ENCODE results near the gene AGBL1.

AGBL1 gene

DNA sequence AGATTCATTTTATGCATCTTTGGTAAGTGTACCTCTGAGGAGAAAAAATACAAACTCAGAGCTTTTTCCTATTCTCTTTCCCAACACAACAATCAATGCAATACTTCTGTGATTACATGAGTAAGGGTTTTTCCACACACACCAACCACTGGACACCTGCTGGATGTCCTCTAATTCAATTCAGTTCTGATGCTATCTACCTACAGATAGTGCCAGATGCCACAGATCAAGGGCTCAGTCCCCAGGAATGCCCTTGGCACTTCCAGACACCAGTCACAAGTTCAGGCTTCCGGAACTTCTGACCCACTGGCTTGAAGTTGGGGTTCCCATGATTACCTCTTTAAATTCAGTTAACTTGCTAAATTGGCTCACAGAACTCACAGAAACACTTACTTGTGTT is 511.5 kb downstream of the AGBL1 start:
- peaks cover 5% of the 10 kb centered on the region for H3K4me1 Mint-ChIP-seq
- ATAC-seq (no peak), DNase-seq (ENCODE audit: low spot score in 2 of 2) (no peak)
- no peak overlapping the region for H3K4me3 Mint-ChIP-seq
- no peaks in the 10 kb centered on the region for H3K36me3 Mint-ChIP-seq
- no peak overlapping the region for H3K27ac Mint-ChIP-seq
- H3K9me3 Mint-ChIP-seq: peaks cover 5% of the 10 kb centered on the region

DNA sequence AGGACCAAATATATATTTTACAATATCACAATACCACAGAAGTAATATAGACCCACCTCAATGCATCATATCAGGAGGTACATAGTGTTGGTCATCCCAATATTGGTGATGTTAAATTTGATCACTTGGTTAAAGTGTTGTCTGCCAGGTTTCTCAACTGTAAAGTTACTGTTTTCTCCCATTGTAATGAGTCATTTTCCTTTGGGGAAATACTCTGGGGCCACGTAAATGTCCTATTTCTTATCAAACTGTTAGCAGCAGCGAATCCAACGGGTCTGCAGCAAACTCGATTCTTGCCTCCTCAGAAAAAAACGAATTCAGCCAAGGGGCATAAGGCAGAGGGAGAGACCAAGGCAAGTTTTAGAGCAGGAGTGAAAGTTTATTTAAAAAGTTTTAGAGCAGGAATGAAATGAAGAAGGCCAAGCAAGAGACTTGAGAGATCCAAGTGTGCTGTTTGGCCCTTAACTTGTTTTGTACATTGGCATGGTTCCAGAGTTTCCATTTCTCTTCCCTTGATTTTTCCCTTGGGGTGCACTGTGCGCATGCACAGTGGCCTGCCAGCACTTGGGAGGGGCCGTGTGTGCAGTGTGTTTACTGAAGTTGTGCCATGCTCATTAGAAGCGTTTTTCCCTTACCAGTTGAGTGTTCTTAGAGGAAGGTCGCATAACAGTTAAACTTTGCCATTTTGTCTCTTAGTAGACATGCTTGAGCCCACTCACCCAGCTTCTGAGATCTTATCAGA is 512.5 kb downstream of the AGBL1 start:
- ATAC-seq: no peak
- Mint-ChIP-seq H3K9me3 (peaks cover 5% of the 10 kb centered on the region), H3K4me3 (no peak overlapping the region)

DNA sequence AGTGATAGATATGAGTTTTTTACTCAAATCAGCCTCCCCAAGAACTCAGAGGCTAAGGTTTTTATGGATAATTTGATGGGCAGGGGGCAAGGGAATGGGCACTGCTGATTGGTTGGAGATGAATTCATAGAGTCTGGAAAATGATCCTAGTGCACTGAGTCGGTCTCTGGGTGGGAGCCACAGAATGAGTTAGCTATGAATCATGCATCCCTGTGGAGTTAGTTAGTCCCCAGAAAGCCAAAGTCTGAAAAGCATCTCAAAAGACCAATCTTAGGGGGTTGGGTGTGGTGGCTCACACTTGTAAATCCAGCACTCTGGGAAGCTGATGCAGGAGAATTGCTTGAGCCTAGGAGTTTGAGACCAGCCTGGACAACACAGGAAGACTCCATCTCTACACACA is 516.1 kb downstream of the AGBL1 start:
- Mint-ChIP-seq H3K27ac (no peak overlapping the region), H3K36me3 (no peaks in the 10 kb centered on the region)
- DNase-seq (ENCODE audit: low spot score in 2 of 2): no peak

More for the DNA sequence above, 512.5 kb downstream of the AGBL1 start:
- H3K4me1 Mint-ChIP-seq: peaks cover 3% of the 10 kb centered on the region
- H3K27ac Mint-ChIP-seq: no peak overlapping the region
- H3K36me3 Mint-ChIP-seq: no peaks in the 10 kb centered on the region
- DNase-seq (ENCODE audit: low spot score in 2 of 2): no peak

DNA sequence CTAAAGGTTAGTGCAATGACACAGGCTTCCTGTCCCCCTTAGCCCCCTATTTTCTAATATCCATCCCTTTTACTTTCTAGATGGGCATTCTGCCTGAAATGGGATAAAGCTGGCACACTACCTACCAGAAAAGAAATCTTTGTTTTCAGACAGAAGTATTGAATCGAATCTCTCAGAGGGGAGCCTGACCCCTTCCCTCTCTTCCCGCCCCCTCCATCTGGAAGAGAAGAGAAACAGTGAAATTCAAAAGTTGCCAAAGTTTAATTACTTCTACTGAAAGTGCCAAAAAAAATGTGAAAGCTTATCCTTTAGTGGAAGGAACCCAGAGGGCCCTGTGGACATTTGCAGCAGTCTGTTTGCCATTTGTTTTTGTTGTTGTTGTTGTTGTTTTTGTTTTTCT is 523.8 kb downstream of the AGBL1 start:
- no peak for ATAC-seq
- no peak overlapping the region for H3K4me3 Mint-ChIP-seq
- no peaks in the 10 kb centered on the region for H3K36me3 Mint-ChIP-seq
- no peak for DNase-seq (ENCODE audit: low spot score in 2 of 2)
- H3K27ac Mint-ChIP-seq: no peak overlapping the region
- H3K4me1 Mint-ChIP-seq: no peaks in the 10 kb centered on the region
- no peaks in the 10 kb centered on the region for H3K9me3 Mint-ChIP-seq

More for the DNA sequence above, 516.1 kb downstream of the AGBL1 start:
- ATAC-seq: no peak
- H3K4me1 Mint-ChIP-seq: no peaks in the 10 kb centered on the region
- no peak overlapping the region for H3K4me3 Mint-ChIP-seq
- peaks cover 2% of the 10 kb centered on the region for H3K9me3 Mint-ChIP-seq

DNA sequence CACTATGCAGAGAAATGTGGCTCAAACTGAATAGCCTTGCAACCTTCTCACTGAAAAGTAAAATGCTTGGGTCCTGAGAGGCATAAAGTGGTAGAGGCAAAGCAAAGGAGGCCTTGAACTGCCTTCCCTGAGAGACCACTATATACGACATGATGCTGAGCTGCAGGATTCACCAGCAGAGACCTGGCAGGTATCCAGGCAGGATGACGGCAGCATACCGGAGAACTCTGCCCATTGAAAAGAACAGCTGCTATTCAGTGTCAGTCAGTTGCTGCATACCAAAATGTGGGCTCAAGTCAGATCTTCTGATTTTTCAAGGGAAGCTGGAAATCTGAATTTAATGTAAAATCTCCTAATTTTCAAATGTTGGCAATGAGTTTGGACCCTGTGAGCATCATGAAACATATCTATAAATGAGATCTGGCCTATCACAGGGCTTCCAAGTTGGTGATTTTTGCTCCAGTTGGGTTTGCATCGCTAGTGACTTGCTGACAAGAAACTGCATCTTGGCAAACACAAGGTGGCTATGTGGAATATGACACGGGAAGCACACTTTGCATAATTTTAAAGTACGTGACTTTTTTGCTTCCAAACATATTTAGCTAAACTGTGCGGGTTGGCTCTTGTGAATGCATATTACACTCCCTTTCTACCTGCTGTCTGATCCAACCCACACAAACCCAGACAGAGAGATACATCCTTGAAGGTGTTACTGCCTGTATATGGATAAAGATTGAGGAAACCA is 529.0 kb downstream of the AGBL1 start:
- peaks cover 41% of the 10 kb centered on the region for H3K4me1 Mint-ChIP-seq
- DNase-seq (ENCODE audit: low spot score in 2 of 2): no peak
- H3K27ac Mint-ChIP-seq: no peak overlapping the region
- ATAC-seq: no peak
- no peak overlapping the region for H3K4me3 Mint-ChIP-seq
- no peaks in the 10 kb centered on the region for H3K36me3 Mint-ChIP-seq
- no peaks in the 10 kb centered on the region for H3K9me3 Mint-ChIP-seq

DNA sequence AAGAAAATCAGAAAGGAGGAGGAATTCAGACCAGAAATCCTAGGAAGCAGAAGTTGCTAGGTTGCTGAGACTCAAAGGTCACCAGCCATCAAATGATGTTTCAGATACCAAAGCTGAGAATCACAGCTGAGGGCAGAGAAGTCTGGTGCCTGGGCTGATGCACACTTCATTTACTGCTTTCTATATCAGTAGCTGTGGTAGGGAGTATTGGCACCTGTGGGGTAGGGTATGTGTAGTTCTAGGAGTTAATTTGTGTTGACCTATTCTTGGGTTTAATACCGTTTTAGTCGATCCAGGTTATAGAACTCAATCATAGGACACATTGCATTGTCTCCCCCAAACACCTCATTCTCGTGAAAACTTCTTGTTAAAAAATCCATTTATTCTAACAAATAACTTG is 529.6 kb downstream of the AGBL1 start:
- Mint-ChIP-seq H3K36me3 (no peaks in the 10 kb centered on the region), H3K4me3 (no peak overlapping the region), H3K4me1 (peaks cover 41% of the 10 kb centered on the region), H3K27ac (no peak overlapping the region), H3K9me3 (no peaks in the 10 kb centered on the region)
- DNase-seq (ENCODE audit: low spot score in 2 of 2): no peak
- peak; percentile 45 for ATAC-seq

DNA sequence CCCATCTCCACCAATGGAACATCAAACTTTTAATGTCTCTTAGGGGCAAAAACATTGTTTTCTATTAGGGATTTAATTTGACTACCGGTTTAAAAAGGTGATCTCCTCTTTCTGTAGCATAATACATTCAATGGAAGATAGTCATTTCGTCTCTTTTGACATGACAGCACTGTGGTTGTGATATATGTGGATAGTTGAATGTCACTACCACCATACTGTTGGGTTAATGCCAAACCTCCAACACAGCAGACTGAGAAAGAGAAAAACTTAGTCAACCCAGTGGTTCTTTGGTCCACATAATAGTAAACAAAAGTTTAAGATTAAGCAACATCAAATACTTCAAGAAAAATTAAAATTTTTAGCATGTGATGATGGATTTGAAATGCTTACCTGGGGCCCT is 530.4 kb downstream of the AGBL1 start:
- Mint-ChIP-seq H3K27ac (peak overlapping the region; percentile 30), H3K36me3 (no peaks in the 10 kb centered on the region), H3K4me3 (no peak overlapping the region), H3K9me3 (no peaks in the 10 kb centered on the region), H3K4me1 (peaks cover 48% of the 10 kb centered on the region)
- DNase-seq (ENCODE audit: low spot score in 2 of 2) (no peak), ATAC-seq (peak; percentile 90)

DNA sequence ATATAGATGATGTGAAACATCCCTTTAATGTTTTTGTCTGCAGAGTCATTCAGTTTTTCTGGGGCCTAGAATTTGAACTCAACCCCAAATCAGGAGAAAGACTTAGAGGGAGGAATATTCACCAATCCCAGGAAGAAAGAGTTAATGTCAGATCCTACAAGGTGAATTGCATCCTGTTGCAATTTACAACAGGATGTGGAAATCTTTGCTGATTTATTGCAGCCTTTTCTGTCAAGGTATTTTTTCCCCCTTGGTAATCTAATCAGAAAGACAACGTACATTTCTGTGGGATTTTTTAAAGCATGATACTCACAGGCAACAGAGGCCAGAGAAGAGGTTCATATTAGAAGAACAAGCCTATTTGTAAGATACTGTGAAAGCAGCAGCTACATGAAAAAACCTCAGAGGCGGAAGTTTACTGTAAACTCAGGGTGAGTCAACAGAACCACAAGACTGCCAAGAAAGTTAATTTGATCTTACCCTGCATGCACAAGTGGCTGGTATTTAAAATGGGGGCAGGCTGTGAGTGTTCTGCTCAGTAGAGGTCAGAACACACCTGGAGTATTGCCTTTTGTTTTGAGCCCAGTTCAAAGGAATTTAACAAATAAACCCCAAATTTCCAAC is 531.9 kb downstream of the AGBL1 start:
- peak; percentile 87 for ATAC-seq
- DNase-seq (ENCODE audit: low spot score in 2 of 2): no peak
- H3K27ac Mint-ChIP-seq: no peak overlapping the region
- no peaks in the 10 kb centered on the region for H3K9me3 Mint-ChIP-seq
- peak overlapping the region; percentile 2 for H3K4me3 Mint-ChIP-seq
- no peaks in the 10 kb centered on the region for H3K36me3 Mint-ChIP-seq
- H3K4me1 Mint-ChIP-seq: peaks cover 61% of the 10 kb centered on the region

DNA sequence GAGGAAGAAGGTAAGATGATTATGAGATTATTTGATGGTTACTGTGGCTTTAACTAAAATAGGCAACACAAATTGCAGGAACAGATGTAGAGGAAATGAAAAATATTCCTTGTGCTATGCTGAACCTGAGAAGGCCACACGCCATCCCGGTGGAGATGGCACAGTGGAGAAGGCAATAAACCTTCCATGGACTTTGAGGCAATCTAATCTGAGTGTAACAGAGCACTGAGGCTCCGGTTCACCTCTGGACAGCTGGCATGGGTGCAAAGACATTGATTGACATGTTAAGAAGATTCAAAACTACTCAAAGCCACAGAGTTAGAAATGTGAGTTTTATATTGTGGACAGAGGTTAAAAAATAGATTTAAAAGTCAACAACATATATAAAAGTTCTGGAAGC is 535.7 kb downstream of the AGBL1 start:
- Mint-ChIP-seq H3K27ac (peak overlapping the region; percentile 3), H3K9me3 (no peaks in the 10 kb centered on the region), H3K36me3 (no peaks in the 10 kb centered on the region), H3K4me3 (no peak overlapping the region), H3K4me1 (peaks cover 61% of the 10 kb centered on the region)
- no peak for ATAC-seq
- DNase-seq (ENCODE audit: low spot score in 2 of 2): no peak

DNA sequence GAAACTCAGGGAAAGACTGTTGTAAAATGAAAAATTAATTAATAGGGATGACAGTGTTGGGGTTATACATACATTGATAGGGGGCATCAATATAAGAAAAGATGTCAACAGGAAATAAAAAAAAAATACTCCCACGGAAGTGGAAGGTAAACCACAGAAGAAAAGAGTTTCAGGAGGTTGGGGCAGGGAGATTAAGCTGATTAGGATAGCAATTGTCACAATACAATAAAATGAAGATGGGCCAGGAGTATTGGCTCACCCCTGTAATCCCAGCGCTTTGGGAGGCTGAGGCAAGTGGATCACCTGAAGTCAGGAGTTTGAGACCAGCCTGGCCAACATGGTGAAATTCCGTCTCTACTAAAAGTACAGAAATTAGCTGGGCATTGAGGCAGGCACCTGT is 536.1 kb downstream of the AGBL1 start:
- Mint-ChIP-seq H3K9me3 (no peaks in the 10 kb centered on the region), H3K4me1 (peaks cover 63% of the 10 kb centered on the region), H3K27ac (peak overlapping the region; percentile 3), H3K36me3 (no peaks in the 10 kb centered on the region), H3K4me3 (no peak overlapping the region)
- no peak for ATAC-seq
- DNase-seq (ENCODE audit: low spot score in 2 of 2): no peak

DNA sequence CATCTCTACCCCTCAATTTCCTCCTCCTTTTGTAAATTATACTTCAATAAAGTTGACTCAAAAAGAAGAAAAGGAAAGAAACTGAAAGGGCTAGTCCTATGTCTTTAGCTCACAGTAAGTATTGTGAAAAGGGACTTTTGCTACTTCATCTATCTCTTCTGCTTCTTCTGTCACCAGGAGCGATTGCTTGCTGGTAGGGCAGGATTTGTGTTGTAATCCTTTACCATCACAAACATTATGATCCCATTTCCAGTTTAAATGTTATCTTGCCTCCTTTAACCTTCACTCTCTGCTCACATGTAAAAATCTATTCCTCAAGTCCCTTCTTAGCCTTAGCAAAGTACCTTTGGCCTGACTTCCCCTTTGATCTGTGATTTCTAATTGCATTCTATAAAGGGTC is 537.1 kb downstream of the AGBL1 start:
- Mint-ChIP-seq H3K4me3 (no peak overlapping the region), H3K27ac (no peak overlapping the region), H3K4me1 (peaks cover 54% of the 10 kb centered on the region)

DNA sequence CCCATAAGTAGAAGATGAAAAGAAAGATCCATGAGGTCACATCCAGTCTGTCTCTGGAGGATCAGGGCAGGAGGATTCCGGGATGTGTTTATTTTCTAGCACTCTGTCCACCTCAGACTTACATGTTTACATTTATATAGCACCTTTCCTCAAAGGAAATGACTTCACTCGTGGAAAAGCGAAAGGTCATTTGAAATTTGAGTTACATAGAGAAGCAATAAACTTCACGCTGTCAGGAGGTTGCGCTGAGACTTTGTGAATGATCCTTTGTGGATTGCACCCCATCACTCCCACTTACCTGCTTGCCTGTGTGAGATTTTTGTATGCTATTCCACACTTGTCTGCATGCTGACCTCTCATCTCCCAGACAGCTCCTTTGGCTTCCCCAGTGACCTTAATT is 540.5 kb downstream of the AGBL1 start:
- no peak overlapping the region for H3K27ac Mint-ChIP-seq
- DNase-seq (ENCODE audit: low spot score in 2 of 2) (no peak), ATAC-seq (no peak)
- no peaks in the 10 kb centered on the region for H3K36me3 Mint-ChIP-seq
- H3K4me1 Mint-ChIP-seq: peaks cover 52% of the 10 kb centered on the region
- no peaks in the 10 kb centered on the region for H3K9me3 Mint-ChIP-seq
- H3K4me3 Mint-ChIP-seq: no peak overlapping the region

More for the DNA sequence above, 537.1 kb downstream of the AGBL1 start:
- DNase-seq (ENCODE audit: low spot score in 2 of 2) (no peak), ATAC-seq (no peak)
- no peaks in the 10 kb centered on the region for H3K36me3 Mint-ChIP-seq
- no peaks in the 10 kb centered on the region for H3K9me3 Mint-ChIP-seq

DNA sequence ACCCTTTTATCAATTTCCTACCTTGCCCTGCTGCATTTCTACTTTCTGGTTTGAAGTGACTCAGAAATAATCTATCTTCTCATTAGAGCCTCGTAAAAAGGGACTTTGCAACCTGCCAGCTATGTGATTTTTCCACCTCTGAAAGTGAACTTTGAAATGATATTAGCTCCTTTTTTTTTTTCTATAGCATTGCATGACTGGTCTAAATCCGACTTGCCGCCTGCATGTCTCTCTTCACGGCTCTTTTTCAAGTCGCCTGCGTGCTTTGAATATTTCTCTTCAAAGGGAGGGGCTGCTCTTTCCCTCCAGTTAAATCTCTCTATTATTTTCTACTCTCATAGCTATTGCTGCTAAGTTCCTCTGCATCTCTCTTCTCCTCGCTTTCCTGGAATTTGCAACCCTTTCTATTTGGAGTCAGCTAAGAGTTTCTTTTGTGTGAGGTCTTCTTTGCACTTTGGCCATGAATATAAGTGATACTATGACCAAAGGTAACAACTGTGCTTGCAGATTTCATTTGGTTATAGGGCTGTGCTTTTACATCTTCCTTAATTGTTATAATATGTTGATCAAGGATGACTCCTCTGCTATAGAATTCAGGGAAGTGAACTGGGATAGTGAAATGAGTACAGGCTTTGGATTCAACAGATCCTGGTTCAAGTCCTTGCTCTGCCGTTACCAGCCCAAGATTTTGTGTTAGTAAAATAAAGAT is 541.1 kb downstream of the AGBL1 start:
- ATAC-seq (no peak), DNase-seq (ENCODE audit: low spot score in 2 of 2) (no peak)
- Mint-ChIP-seq H3K4me1 (peaks cover 46% of the 10 kb centered on the region), H3K27ac (no peak overlapping the region), H3K36me3 (no peaks in the 10 kb centered on the region), H3K4me3 (no peak overlapping the region), H3K9me3 (no peaks in the 10 kb centered on the region)

DNA sequence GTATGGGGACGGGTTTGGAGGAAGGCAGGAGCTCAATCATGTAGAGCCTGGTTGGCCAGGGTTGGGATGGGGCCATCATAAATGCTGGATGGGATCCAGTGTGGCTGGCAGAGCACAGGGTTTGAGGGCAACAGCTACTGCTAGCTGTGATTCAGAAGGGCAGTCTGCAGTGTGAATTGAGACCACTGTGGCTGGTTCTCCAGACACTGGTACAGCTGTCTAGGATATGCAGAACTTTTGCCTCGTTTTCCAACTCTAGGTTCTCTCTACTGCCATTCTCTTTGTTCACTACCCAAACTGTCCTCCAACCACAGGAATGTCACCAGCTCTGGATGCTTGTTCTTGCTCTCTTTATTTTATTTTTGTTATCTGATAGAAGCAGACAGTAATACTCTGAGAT is 543.6 kb downstream of the AGBL1 start:
- Mint-ChIP-seq H3K27ac (no peak overlapping the region), H3K4me1 (peaks cover 34% of the 10 kb centered on the region), H3K4me3 (no peak overlapping the region), H3K9me3 (no peaks in the 10 kb centered on the region), H3K36me3 (no peaks in the 10 kb centered on the region)
- no peak for DNase-seq (ENCODE audit: low spot score in 2 of 2)
- ATAC-seq: no peak

DNA sequence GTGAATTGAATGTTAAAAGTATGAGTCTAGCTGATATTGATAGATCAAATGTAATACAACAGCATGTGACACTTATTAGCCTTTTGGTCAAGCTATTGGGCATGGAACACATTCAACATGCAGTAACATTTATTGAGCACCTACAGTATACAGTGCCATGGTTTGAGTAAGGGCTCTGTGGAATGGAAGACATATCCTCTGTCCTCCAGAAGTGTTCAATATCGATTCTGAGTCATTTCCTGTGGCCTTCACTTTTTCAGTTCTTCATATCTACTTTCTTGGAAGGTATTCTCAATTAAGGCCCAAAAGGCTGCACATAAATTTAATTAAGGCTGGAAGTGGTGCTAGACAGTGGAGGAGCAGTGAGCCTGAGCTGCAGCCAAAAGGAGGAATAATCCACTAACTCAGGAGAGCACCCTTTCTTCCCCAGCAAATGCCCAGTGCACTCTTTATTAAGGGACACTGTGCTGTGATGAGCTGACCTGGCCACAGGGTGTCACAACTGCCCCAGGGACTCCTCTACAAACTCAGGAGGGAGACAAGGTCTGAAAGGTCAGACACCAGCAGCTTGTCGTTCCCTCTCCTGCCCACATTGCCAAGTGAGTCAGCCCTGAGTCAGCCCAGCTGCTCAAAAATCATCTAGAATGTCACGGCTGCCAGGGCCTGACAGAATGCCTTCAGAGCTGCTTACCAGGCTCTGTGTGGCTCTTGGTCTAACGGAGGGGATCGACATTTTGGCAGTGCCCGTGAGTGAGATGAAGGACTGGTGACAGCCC is 544.8 kb downstream of the AGBL1 start:
- ATAC-seq (peak; percentile 100), DNase-seq (ENCODE audit: low spot score in 2 of 2) (peak; percentile 49 to 80)
- Mint-ChIP-seq H3K27ac (peak overlapping the region; percentile 53), H3K4me3 (peak overlapping the region; percentile 21), H3K36me3 (no peaks in the 10 kb centered on the region), H3K9me3 (no peaks in the 10 kb centered on the region), H3K4me1 (peaks cover 34% of the 10 kb centered on the region)

All from stimulated activated effector memory CD8-positive, alpha-beta T cell treated with anti-CD3 and anti-CD28 coated beads, Interleukin-12 subunit alpha, Interleukin-12 subunit beta, amount 100 ng/mL, for 72 hours (primary cell).